K562 (cell line): ENCODE measurements around the gene CALHM1. TPM values are rescaled to one million over a fixed set of nuclear protein-coding genes. Genes with fewer than 3 reads are reported as not detected.

Experiments
- ATAC-seq: fragments of 200-7000 bp; cut with Tn5 transposase; 3 replicates; pipeline ENCODE4 v1.9.1; 2020; ENCODE audit warnings: moderate library complexity
- BruUV-seq: library from RNA; stranded (reverse); fragments of 400-500 nt; replicated peaks from 2 replicates; lab custom pipeline; 2021; lab: Mats Ljungman, UMichigan
- CTCF ChIA-PET: fragments of 300-600 bp; formaldehyde crosslinking; extraction: SDS; loops from one replicate; lab custom pipeline; 2021; ENCODE audit warnings: low intra/inter-chr PET ratio; lab: Yijun Ruan, JAX
- POLR2A ChIA-PET: fragments of 300-600, 350-650 bp; sonication (Branson Sonifier 250); formaldehyde crosslinking; extraction: SDS; loops from one replicate; lab custom pipeline; 2021; ENCODE audit warnings: antibody characterized with exemption, inconsistent platforms; lab: Yijun Ruan, JAX
- DNase-seq, 4 experiments: peaks; one replicate each; pipeline versions ENCODE4 v3.0.0 to v3.0.0-alpha.2; 2011 to 2018; ENCODE audit warnings: low spot score in 3 of 4, mixed read lengths in 3 of 4; ENCODE audit errors: extremely low read depth in 1 of 4
- FAIRE-seq: peaks from 2 replicates; lab custom pipeline; 2011; peaks lifted over from hg19 to GRCh38; lab: Jason Lieb, UNC
- H2AFZ ChIP-seq: 2 replicates; pipeline ENCODE4 v1.6.0; 2011; ENCODE audit warnings: low read depth, low read length, control low read depth, inconsistent platforms
- H3K27ac ChIP-seq: fragments of 200-600 bp; 3 replicates; pipeline ENCODE4 v1.8.0; 2011; ENCODE audit warnings: low read depth, mild to moderate bottlenecking, control low read depth, inconsistent platforms, low read length, moderate library complexity, mixed read lengths; ENCODE audit errors: extremely low read depth
- H3K27me3 ChIP-seq, 2 experiments: fragments of 300-600 bp in 1 of 2; 2 replicates in 1 of 2; 3 replicates in 1 of 2; pipeline versions ENCODE4 v1.6.0 to v1.8.0; 2011; ENCODE audit warnings: inconsistent platforms in 2 of 2, low read length in 2 of 2, mild to moderate bottlenecking in 1 of 2, mixed read lengths in 1 of 2, moderate library complexity in 1 of 2; ENCODE audit not compliant: control insufficient read depth in 2 of 2, insufficient read depth in 2 of 2
- H3K36me3 ChIP-seq: fragments of 300-600 bp; 3 replicates; pipeline ENCODE4 v1.8.0; 2011; ENCODE audit warnings: mild to moderate bottlenecking, low read length, inconsistent platforms; ENCODE audit not compliant: control insufficient read depth, insufficient read depth
- H3K4me1 ChIP-seq, 2 experiments: fragments of 200-600 bp in 1 of 2; replicated peaks in 1 of 2; 2 replicates in 1 of 2; 3 replicates in 1 of 2; pipeline versions ENCODE4 v1.5.1 to v1.8.0; 2011; ENCODE audit warnings: inconsistent platforms in 2 of 2, low read length in 2 of 2, mild to moderate bottlenecking in 1 of 2, mixed read lengths in 1 of 2, moderate library complexity in 1 of 2; ENCODE audit not compliant: control insufficient read depth in 2 of 2, insufficient read depth in 2 of 2
- H3K4me2 ChIP-seq: 2 replicates; pipeline ENCODE4 v1.6.1; 2011; ENCODE audit warnings: low read length, control low read depth, inconsistent platforms, mixed read lengths; ENCODE audit not compliant: insufficient read depth
- H3K4me3 ChIP-seq: fragments of 200-600 bp; sonication (generic), shearing (Covaris generic); 2 replicates; pipeline ENCODE4 v1.5.1; 2016; ENCODE audit warnings: control low read depth, inconsistent platforms
- H3K79me2 ChIP-seq: fragments of 200-600 bp; 3 replicates; pipeline ENCODE4 v1.8.0; 2011; ENCODE audit warnings: low read length, inconsistent platforms; ENCODE audit not compliant: control insufficient read depth, insufficient read depth
- H3K9ac ChIP-seq, 2 experiments: 2 replicates each; pipeline versions ENCODE4 v1.6.0 to v1.6.1; 2011; ENCODE audit warnings: low read depth in 2 of 2, low read length in 2 of 2, control low read depth in 1 of 2, inconsistent platforms in 1 of 2, mild to moderate bottlenecking in 1 of 2, mixed read lengths in 1 of 2; ENCODE audit not compliant: insufficient read depth in 1 of 2
- H3K9me1 ChIP-seq: one replicate; pipeline ENCODE4 v1.6.0; 2011; ENCODE audit warnings: inconsistent platforms, mild to moderate bottlenecking, low read length, moderate library complexity; ENCODE audit not compliant: control insufficient read depth, insufficient read depth
- H3K9me3 ChIP-seq: replicated peaks from 2 replicates; pipeline ENCODE4 v1.5.1; 2011; ENCODE audit warnings: low read depth, low read length, inconsistent platforms; ENCODE audit not compliant: control insufficient read depth, insufficient read depth
- H4K20me1 ChIP-seq: replicated peaks from 2 replicates; pipeline ENCODE4 v1.6.1; 2011; ENCODE audit warnings: low read length, inconsistent platforms, mixed read lengths; ENCODE audit not compliant: control insufficient read depth, insufficient read depth
- ARHGAP35 ChIP-seq: fragments of 450-650 bp; IDR thresholded peaks from 2 replicates; pipeline ENCODE4 v1.6.1; 2018; ENCODE audit not compliant: partially characterized antibody
- ARID3B ChIP-seq: fragments of 250-450 bp; sonication (Bioruptor Pico); IDR thresholded peaks from 2 replicates; pipeline ENCODE4 v1.4.0; 2020; ENCODE audit warnings: borderline replicate concordance
- ASH1L ChIP-seq: fragments of 450-650 bp; IDR thresholded peaks from 2 replicates; pipeline ENCODE4 v1.6.1; 2018; ENCODE audit warnings: borderline replicate concordance, mild to moderate bottlenecking, low read depth; ENCODE audit not compliant: partially characterized antibody
- FOS ChIP-seq: IDR thresholded peaks from 3 replicates; pipeline ENCODE4 v1.6.1; 2011; ENCODE audit not compliant: insufficient read length; ENCODE audit errors: extremely low read depth
- HDAC1 ChIP-seq, 2 experiments: fragments of 450-650 bp; IDR thresholded peaks; 2 replicates each; pipeline ENCODE4 v1.6.1; 2016 to 2017; ENCODE audit warnings: inconsistent platforms in 1 of 2, mild to moderate bottlenecking in 1 of 2, moderate library complexity in 1 of 2
- NCOA1 ChIP-seq: fragments of 450-650 bp; IDR thresholded peaks from 2 replicates; pipeline ENCODE4 v1.6.1; 2016; ENCODE audit warnings: low read depth
- NFATC3 ChIP-seq: fragments of 450-650 bp; IDR thresholded peaks from 2 replicates; pipeline ENCODE4 v1.6.1; 2017; ENCODE audit warnings: mild to moderate bottlenecking
- RBM25 ChIP-seq: fragments of 200-400 bp; formaldehyde crosslinking; IDR thresholded peaks from 2 replicates; pipeline ENCODE4 v1.6.1; 2018; ENCODE audit warnings: low read length, low read depth, moderate library complexity; ENCODE audit not compliant: severe bottlenecking
- RFX5 ChIP-seq: IDR thresholded peaks from 2 replicates; pipeline ENCODE4 v1.6.1; 2011; ENCODE audit warnings: low read depth, mild to moderate bottlenecking, improper control_type of control experiment, low read length
- SMAD2 ChIP-seq: fragments of 150-350 bp; IDR thresholded peaks from 2 replicates; pipeline ENCODE4 v1.6.1; 2014; ENCODE audit warnings: low read depth, mild to moderate bottlenecking, low read length
- ZKSCAN1 ChIP-seq: fragments of 150-350 bp; IDR thresholded peaks from 2 replicates; pipeline ENCODE4 v1.6.1; 2016; ENCODE audit warnings: low read depth, low read length
- ZNF584 ChIP-seq: fragments of 200-800 bp; sonication (Bioruptor generic); IDR thresholded peaks from 2 replicates; pipeline ENCODE4 v1.6.1; 2016; ENCODE audit warnings: low read depth, mild to moderate bottlenecking, missing genetic modification characterization, missing compliant biosample characterization
- ZNF589 ChIP-seq: fragments of 200-800 bp; sonication (Bioruptor generic); IDR thresholded peaks from 2 replicates; pipeline ENCODE4 v1.6.1; 2016; ENCODE audit warnings: low read depth, missing genetic modification characterization, missing compliant biosample characterization
- WGBS: fragments of 100-300 bp; shearing (Covaris generic); methylation state at CpG from one replicate; pipeline ENCODE4 v1.1.6; 2016; ENCODE audit warnings: low coverage, mixed read lengths; ENCODE audit not compliant: insufficient coverage; ENCODE audit errors: missing lambda C conversion rate; 5-methylcytosine and 5-hydroxymethylcytosine counted together
- in situ Hi-C: fragments of 300-500 bp; cut with MboI; formaldehyde crosslinking; loops from 4 replicates; pipeline ENCODE4 v1.15.0; 2018; ENCODE audit warnings: inconsistent platforms, mixed read lengths
- intact Hi-C: fragments of 100-400 bp; cut with micrococcal nuclease; formaldehyde crosslinking; loops from 2 replicates; pipeline ENCODE4 v1.14.2; 2022
- polyA plus RNA-seq, 8 experiments: library from polyadenylated mRNA; depleted of rRNA in 4 of 8; stranded (reverse) in 5 of 8; unstranded in 3 of 8; fragments of >200 nt; fragmentation: Nextera tagmentation in 2 of 8; fragmentation: Illumina TruSeq in 1 of 8; extraction: Ambion mirVana in 2 of 8; extraction: Trizol in 1 of 8; gene quantifications; 2 replicates each; pipeline versions ENCODE4 v1.2.1 to v1.2.3, GENCODE V29; 2011 to 2014; ENCODE audit warnings: inconsistent platforms in 1 of 8, missing spikeins in 1 of 8
- total RNA-seq, 7 experiments: library from RNA; depleted of rRNA in 6 of 7; stranded (reverse); fragments of >200 nt in 6 of 7; fragmentation: Illumina TruSeq in 2 of 7; extraction: Trizol in 2 of 7; gene quantifications; 2 replicates each; pipeline versions ENCODE4 v1.2.1 to v1.2.3, GENCODE V29; 2011 to 2021; ENCODE audit warnings: low replicate concordance in 1 of 7
- TF ChIP-seq, protein P1 (sequence below): fragments of 450-650 bp; IDR thresholded peaks from one replicate; pipeline ENCODE4 v1.6.1; 2018; ENCODE audit warnings: mild to moderate bottlenecking, moderate library complexity; ENCODE audit not compliant: partially characterized antibody

Gene CALHM1
- total and polyA plus RNA-seq, 9 of the 15 experiments (the other 6 are each of a cell fraction or from before 2014, with no cell fraction given): 0.03 TPM; not detected in 8

DNA sequence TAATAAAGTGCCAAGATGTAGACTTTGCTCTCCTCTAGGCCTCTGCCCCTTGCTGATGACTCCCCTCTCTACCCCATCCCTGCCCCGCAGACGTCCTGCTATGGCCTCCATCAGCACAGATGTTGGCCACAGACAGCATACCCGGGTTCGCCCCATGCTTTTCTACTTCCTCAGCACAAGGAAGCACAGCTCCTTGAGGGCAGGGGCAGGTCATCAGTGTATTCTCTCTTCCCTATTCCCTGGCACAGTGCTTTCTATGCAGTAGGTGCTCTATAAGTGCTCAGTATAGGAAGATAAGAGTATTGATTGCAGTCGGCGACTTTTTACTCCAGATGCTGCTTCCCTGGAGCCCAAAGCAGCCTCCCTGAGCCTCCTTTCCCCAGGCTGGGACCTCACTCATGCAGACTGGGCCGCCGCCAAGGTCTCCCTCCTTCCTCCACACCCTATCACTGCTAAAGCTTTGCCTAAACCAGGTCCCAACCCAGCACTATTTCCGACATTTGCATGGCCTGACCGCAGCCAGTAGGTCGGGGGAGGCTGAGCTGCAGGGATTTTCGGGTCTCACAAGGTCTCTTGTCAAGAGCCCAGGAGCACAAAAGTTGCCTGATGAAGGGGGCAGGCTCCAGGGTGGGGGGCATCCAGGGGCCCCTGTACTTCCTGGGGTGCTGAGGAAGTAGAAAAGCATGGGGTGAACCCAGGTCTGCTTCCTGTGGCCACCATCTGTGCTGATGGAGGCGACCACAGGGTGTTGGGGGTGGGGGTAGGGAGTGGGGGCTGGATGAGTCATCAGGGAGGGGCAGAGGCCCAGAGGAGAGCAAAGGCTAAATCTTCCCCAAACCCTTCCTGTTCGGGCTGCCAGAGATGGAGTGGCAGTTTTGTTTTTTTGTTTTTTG is 12.3 kb upstream of the CALHM1 start (continued):
- TF ChIP-seq HDAC1 (IDR thresholded peaks at IDR 0.05) (no peak), FOS (peak; percentile 18), NCOA1 (no peak), ZNF589 (CRISPR knock-in tag) (peak; percentile 50; the same call in 1 of the 2 replicates), NFATC3 (no peak)

DNA sequence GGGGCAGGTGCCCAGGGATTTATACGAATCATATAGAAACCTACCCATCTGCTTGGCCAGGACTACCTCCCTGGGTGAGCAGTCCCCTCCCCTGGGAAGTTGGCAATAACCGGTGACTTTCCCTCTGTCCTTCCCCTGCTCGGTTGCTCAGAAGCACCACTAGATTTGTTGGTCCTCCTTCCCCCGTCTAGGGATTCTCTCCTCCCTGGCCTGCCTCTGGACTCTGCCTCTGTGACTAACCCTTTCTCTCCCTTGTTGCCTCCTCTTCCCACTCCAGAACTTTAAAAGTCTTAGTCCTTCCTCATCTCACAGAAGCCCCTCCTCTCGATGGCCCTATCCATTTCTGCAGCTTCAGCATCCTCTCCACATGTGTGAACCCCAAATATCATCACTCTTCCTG is 10.5 kb upstream of the CALHM1 start:
- H3K79me2 ChIP-seq: no peaks in the 10 kb centered on the region
- FAIRE-seq (no peak), DNase-seq (no peak), ATAC-seq (no peak)
- no peak overlapping the region for H3K9ac ChIP-seq
- peaks cover 7 to 10% of the 10 kb centered on the region in 2 experiments; a peak in 3 of 5 replicates for H3K4me1 ChIP-seq
- no peaks in the 10 kb centered on the region for H3K36me3 ChIP-seq
- POLR2A ChIA-PET: interaction anchor here (0.6 kb wide), 1 partner anchor 86 kb away, joined by 4 read pairs; no protein-coding TSS in a partner anchor
- no peak overlapping the region for H3K4me2 ChIP-seq
- 0% methylated on average over 1 of the region's 5 CpGs for WGBS
- in situ Hi-C loops (no loop called here), intact Hi-C loops (no loop called here)
- no peak overlapping the region for H3K4me3 ChIP-seq
- TF ChIP-seq ZKSCAN1: no peak
- no peak for TF ChIP-seq ARHGAP35
- TF ChIP-seq RBM25: no peak
- no peak for TF ChIP-seq SMAD2
- TF ChIP-seq ARID3B (CRISPR knock-in tag): no peak
- TF ChIP-seq ASH1L: no peak
- TF ChIP-seq RFX5: no peak
- TF ChIP-seq ZNF584 (CRISPR knock-in tag): no peak
- TF ChIP-seq, protein P1, sequence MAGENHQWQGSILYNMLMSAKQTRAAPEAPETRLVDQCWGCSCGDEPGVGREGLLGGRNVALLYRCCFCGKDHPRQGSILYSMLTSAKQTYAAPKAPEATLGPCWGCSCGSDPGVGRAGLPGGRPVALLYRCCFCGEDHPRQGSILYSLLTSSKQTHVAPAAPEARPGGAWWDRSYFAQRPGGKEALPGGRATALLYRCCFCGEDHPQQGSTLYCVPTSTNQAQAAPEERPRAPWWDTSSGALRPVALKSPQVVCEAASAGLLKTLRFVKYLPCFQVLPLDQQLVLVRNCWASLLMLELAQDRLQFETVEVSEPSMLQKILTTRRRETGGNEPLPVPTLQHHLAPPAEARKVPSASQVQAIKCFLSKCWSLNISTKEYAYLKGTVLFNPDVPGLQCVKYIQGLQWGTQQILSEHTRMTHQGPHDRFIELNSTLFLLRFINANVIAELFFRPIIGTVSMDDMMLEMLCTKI: no peak
- no peak overlapping the region for H3K27ac ChIP-seq
- peaks cover 0 to 14% of the 10 kb centered on the region in 2 experiments; a peak in 2 of 5 replicates for H3K27me3 ChIP-seq
- H3K9me1 ChIP-seq: no peaks in the 10 kb centered on the region
- no peak overlapping the region for H2AFZ ChIP-seq
- CTCF ChIA-PET: no interaction called here
- no peaks in the 10 kb centered on the region; the same call in 1 of the 2 replicates for H4K20me1 ChIP-seq
- no peaks in the 10 kb centered on the region for H3K9me3 ChIP-seq
- BruUV-seq: no TSS peak
